HCT116 (cell line): ENCODE measurements around the gene AP3B1.

Experiments
- CBX3 ChIP-seq: IDR thresholded peaks from 2 replicates; pipeline ENCODE4 v1.6.1; 2012; ENCODE audit warnings: low read depth
- CEBPB ChIP-seq: IDR thresholded peaks from 2 replicates; pipeline ENCODE4 v1.6.1; 2012; ENCODE audit warnings: low read depth
- EGR1 ChIP-seq: IDR thresholded peaks from 2 replicates; pipeline ENCODE4 v1.6.1; 2012; ENCODE audit warnings: low read depth
- EZH2 ChIP-seq: fragments of 200-600 bp; sonication (generic); IDR thresholded peaks from 2 replicates; pipeline ENCODE4 v1.6.1; 2017; ENCODE audit warnings: antibody characterized with exemption, mixed run types
- EZH2phosphoT487 ChIP-seq: fragments of 200-600 bp; IDR thresholded peaks from 2 replicates; pipeline ENCODE4 v1.6.1; 2018; ENCODE audit warnings: antibody characterized with exemption, borderline replicate concordance
- JUND ChIP-seq: IDR thresholded peaks from 2 replicates; pipeline ENCODE4 v1.6.1; 2012
- POLR2A ChIP-seq: IDR thresholded peaks from 2 replicates; pipeline ENCODE4 v1.7.0; 2011; ENCODE audit warnings: borderline replicate concordance; ENCODE audit not compliant: insufficient read depth, insufficient read length; ENCODE audit errors: extremely low read depth
- POLR2AphosphoS5 ChIP-seq: IDR thresholded peaks from 2 replicates; pipeline ENCODE4 v1.6.1; 2011; ENCODE audit warnings: mild to moderate bottlenecking, low read depth, low read length, moderate library complexity
- RAD21 ChIP-seq: IDR thresholded peaks from 2 replicates; pipeline ENCODE4 v1.6.1; 2012; ENCODE audit warnings: low read depth, mild to moderate bottlenecking
- SRF ChIP-seq: IDR thresholded peaks from 2 replicates; pipeline ENCODE4 v1.6.1; 2012; ENCODE audit warnings: low read depth
- TF ChIP-seq, protein P1 (sequence below), 3 experiments: fragments of 200-600 bp in 1 of 3; sonication (generic) in 1 of 3; IDR thresholded peaks in 2 of 3; conservative IDR thresholded peaks in 1 of 3; 2 replicates each; pipeline ENCODE4 v1.5.1; 2012 to 2017; ENCODE audit warnings: low read depth in 2 of 3, low read length in 2 of 3, antibody characterized with exemption in 1 of 3, borderline replicate concordance in 1 of 3, control low read depth in 1 of 3, mild to moderate bottlenecking in 1 of 3, mixed read lengths in 1 of 3, mixed run types in 1 of 3, moderate library complexity in 1 of 3; ENCODE audit not compliant: insufficient read depth in 1 of 3
- TF ChIP-seq, protein P2 (sequence below): IDR thresholded peaks from 2 replicates; pipeline ENCODE4 v1.6.1; 2012; ENCODE audit warnings: low read depth

DNA sequence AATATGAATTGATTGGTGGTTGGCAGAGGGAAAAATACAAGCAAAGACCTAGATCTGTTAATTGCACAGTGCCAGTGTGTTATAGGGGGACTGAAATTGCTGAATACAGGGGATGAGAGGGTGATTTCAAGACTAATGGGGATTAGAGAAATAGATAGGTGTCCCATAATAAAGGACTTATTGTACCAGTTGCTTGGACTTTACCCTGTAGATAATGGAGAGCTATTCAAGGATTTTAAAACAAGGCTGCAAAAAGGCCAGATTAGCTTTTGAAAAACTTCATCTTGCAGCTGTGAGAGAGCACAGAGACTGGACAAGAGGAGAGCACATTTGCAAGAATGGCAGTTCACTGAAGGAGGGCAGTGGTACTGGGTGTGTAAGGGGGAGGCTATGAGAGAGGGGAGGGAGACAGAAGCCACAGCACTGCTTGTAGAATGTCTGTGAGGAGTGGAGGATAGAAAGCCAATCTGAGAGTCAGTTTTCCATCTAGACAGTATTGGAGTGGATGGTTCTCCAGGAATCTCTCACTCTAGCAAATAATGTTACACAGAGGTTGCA is 37.1 kb upstream of the AP3B1 start:
- TF ChIP-seq CBX3 (no peak), EZH2 (no peak), POLR2A (no peak), POLR2AphosphoS5 (no peak), EZH2phosphoT487 (no peak), CEBPB (no peak), JUND (no peak), RAD21 (no peak), SRF (no peak), EGR1 (no peak)
- TF ChIP-seq, protein P1, sequence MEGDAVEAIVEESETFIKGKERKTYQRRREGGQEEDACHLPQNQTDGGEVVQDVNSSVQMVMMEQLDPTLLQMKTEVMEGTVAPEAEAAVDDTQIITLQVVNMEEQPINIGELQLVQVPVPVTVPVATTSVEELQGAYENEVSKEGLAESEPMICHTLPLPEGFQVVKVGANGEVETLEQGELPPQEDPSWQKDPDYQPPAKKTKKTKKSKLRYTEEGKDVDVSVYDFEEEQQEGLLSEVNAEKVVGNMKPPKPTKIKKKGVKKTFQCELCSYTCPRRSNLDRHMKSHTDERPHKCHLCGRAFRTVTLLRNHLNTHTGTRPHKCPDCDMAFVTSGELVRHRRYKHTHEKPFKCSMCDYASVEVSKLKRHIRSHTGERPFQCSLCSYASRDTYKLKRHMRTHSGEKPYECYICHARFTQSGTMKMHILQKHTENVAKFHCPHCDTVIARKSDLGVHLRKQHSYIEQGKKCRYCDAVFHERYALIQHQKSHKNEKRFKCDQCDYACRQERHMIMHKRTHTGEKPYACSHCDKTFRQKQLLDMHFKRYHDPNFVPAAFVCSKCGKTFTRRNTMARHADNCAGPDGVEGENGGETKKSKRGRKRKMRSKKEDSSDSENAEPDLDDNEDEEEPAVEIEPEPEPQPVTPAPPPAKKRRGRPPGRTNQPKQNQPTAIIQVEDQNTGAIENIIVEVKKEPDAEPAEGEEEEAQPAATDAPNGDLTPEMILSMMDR (IDR thresholded peaks at IDR 0.05 in 2 of 3, conservative IDR thresholded peaks at IDR 0.05 in 1 of 3; ENCODE audit: borderline replicate concordance in 1 of 3, insufficient read depth in 1 of 3, low read depth in 2 of 3, low read length in 2 of 3): no peak
- TF ChIP-seq, protein P2, sequence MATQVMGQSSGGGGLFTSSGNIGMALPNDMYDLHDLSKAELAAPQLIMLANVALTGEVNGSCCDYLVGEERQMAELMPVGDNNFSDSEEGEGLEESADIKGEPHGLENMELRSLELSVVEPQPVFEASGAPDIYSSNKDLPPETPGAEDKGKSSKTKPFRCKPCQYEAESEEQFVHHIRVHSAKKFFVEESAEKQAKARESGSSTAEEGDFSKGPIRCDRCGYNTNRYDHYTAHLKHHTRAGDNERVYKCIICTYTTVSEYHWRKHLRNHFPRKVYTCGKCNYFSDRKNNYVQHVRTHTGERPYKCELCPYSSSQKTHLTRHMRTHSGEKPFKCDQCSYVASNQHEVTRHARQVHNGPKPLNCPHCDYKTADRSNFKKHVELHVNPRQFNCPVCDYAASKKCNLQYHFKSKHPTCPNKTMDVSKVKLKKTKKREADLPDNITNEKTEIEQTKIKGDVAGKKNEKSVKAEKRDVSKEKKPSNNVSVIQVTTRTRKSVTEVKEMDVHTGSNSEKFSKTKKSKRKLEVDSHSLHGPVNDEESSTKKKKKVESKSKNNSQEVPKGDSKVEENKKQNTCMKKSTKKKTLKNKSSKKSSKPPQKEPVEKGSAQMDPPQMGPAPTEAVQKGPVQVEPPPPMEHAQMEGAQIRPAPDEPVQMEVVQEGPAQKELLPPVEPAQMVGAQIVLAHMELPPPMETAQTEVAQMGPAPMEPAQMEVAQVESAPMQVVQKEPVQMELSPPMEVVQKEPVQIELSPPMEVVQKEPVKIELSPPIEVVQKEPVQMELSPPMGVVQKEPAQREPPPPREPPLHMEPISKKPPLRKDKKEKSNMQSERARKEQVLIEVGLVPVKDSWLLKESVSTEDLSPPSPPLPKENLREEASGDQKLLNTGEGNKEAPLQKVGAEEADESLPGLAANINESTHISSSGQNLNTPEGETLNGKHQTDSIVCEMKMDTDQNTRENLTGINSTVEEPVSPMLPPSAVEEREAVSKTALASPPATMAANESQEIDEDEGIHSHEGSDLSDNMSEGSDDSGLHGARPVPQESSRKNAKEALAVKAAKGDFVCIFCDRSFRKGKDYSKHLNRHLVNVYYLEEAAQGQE: no peak
